Ovary (tissue), 9 donors: ENCODE data around the gene HDHD3. TPM values are rescaled to one million over a fixed set of nuclear protein-coding genes. Genes with fewer than 3 reads are reported as not detected.
A peak's percentile ranks its signal among the peaks of the same experiment; 100 is the strongest.
"Not testable (repeated sequence)": the region's sequence is repeated elsewhere in the genome, so short reads cannot be mapped to it uniquely, and the experiment has no call there.

Experiments used
- DNase-seq, 5 donors: peaks; one replicate each; pipeline ENCODE4 v3.0.0-alpha.2; 2019 to 2020
- H3K27ac ChIP-seq, 2 donors: fragments of 200-600 bp; one replicate each; pipeline versions ENCODE4 v1.5.1 to v1.8.0; 2019 to 2022
- H3K27me3 ChIP-seq: fragments of 200-600 bp; one replicate; pipeline ENCODE4 v1.8.0; 2022
- H3K36me3 ChIP-seq: fragments of 200-600 bp; sonication (generic); one replicate; pipeline ENCODE4 v1.5.1; 2019
- H3K4me1 ChIP-seq: one replicate; pipeline ENCODE4 v1.8.1; 2013; ENCODE audit warnings: mild to moderate bottlenecking, moderate library complexity; ENCODE audit not compliant: insufficient read depth
- H3K4me3 ChIP-seq: fragments of 200-600 bp; sonication (generic); one replicate; pipeline ENCODE4 v1.5.1; 2017
- H3K9me3 ChIP-seq, 2 donors: fragments of 200-600 bp in 1 of 2; sonication (generic) in 1 of 2; one replicate each; pipeline versions ENCODE4 v1.5.1 to v1.8.1; 2013 to 2019; ENCODE audit warnings: mild to moderate bottlenecking in 1 of 2, moderate library complexity in 1 of 2
- EP300 ChIP-seq: sonication (generic); formaldehyde crosslinking; IDR thresholded peaks from one replicate; pipeline ENCODE4 v1.6.1; 2017; ENCODE audit warnings: antibody characterized with exemption
- POLR2A ChIP-seq: fragments of 450-650 bp; IDR thresholded peaks from one replicate; pipeline ENCODE4 v1.6.1; 2017; ENCODE audit warnings: antibody characterized with exemption, mild to moderate bottlenecking, moderate library complexity
- WGBS, 3 donors: extraction: QIAGEN DNeasy Blood & Tissue Kit in 1 of 3; methylation state at CpG; one replicate each; pipeline versions ENCODE4 v1.1.5 to v1.1.7; 2013 to 2017; 5-methylcytosine and 5-hydroxymethylcytosine counted together
- intact Hi-C, 4 donors: fragments of 100-400 bp; cut with DNase I; formaldehyde crosslinking; loops; one replicate each; pipeline versions ENCODE4 v1.11.0 to v1.15.1; 2022 to 2023
- polyA plus RNA-seq, 2 donors: library from polyadenylated mRNA; stranded (reverse); fragments of 200-250 nt in 1 of 2; fragments of 350-450 nt in 1 of 2; fragmentation: Illumina TruSeq in 1 of 2; extraction: RNeasy Lipid Tissue Mini Kit (QIAGEN cat#74804) in 1 of 2; gene quantifications; one replicate each; pipeline ENCODE4 v1.2.3, GENCODE V29; 2013 to 2014
- total RNA-seq, 7 donors: library from RNA; depleted of rRNA in 2 of 7; stranded (reverse); fragments of >200 nt in 2 of 7; fragmentation: NEBNext Ultra II Directional in 3 of 7; extraction: Animal tissue kit (Norgen Biotek cat#: 25700) in 3 of 7; gene quantifications; one replicate each; pipeline versions ENCODE4 v1.1.0 to v1.2.4, GENCODE V29; 2016 to 2023
- TF ChIP-seq, protein P1 (sequence below), 3 donors: fragments of 450-650 bp in 2 of 3; fragments of 200-600 bp in 1 of 3; IDR thresholded peaks; one replicate each; pipeline versions ENCODE4 v1.5.1 to v1.8.0; 2016 to 2022; ENCODE audit warnings: antibody characterized with exemption in 3 of 3, mild to moderate bottlenecking in 1 of 3
- donor health status: DM: no; HTN: no; CAD: no; lungs with moderate emphysema.
- donor health status: DM: no; HTN: no; CAD: no.
- donor health status: Bipolar disorder and iron deficiency.
- donor health status: DM: yes; HTN: yes; CAD: no.
- donor health status: DM: no; HTN: no; CAD: no.
- donor health status: DM: yes; HTN: yes; CAD: no.

HDHD3 gene
- total and polyA plus RNA-seq, 9 donors: 8.9 to 24.9 (median 21.1) TPM

DNA sequence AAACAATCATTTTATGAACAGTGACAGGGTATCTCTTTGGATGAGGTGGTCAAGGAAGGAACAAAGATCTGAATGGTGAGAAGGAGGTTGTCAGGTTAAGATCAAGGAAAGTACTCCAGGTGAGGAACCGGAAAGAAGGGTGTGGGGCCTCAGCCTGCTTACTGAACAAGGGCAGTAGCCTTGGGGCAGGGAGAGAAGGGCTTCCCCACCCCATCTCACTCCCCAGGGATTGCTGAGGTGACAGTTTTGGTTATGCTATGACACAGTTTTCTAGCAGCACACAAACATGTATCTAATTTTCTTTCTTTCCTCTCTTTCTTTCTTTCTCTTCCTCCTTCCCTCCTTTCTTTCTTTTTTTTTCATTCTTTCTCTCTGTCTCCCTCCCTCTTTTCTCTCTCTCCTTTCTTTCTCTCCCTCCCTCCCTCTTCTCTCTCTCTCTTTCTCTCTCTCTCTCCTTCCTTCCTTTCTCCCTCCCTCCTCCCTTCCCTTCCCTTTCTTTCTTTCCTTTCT lies 4.1 kb upstream of the HDHD3 start:
- Histone ChIP-seq H3K27me3 (no peaks in the 10 kb centered on the region), H3K4me3 (no peak overlapping the region), H3K36me3 (no peaks in the 10 kb centered on the region), H3K27ac (no peak overlapping the region), H3K4me1 (peaks cover 7% of the 10 kb centered on the region), H3K9me3 (no peaks in the 10 kb centered on the region)
- TF ChIP-seq POLR2A (no peak), EP300 (no peak)
- TF ChIP-seq, protein P1, sequence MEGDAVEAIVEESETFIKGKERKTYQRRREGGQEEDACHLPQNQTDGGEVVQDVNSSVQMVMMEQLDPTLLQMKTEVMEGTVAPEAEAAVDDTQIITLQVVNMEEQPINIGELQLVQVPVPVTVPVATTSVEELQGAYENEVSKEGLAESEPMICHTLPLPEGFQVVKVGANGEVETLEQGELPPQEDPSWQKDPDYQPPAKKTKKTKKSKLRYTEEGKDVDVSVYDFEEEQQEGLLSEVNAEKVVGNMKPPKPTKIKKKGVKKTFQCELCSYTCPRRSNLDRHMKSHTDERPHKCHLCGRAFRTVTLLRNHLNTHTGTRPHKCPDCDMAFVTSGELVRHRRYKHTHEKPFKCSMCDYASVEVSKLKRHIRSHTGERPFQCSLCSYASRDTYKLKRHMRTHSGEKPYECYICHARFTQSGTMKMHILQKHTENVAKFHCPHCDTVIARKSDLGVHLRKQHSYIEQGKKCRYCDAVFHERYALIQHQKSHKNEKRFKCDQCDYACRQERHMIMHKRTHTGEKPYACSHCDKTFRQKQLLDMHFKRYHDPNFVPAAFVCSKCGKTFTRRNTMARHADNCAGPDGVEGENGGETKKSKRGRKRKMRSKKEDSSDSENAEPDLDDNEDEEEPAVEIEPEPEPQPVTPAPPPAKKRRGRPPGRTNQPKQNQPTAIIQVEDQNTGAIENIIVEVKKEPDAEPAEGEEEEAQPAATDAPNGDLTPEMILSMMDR (IDR thresholded peaks at IDR 0.05): no peak
- WGBS, 3 donors: 69 to 77% (median 71%) methylated on average over 1 of the region's 1 CpG
- intact Hi-C loops: no loop called here
- no peak for DNase-seq

DNA sequence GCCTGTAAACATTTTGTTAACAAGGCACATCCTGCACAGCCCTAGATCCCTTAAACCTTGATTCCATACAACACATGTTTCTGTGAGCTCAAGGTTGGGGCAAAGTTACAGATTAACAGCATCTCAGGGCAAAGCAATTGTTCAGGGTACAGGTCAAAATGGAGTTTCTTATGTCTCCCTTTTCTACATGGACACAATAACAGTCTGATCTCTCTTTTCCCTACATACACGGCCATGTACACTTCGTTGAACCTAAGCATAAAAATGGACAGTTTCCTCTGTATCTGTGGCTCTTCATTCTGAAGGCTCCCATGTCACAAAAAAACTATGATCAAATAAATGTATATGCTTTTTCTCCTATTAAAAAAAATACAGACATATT lies 3.0 kb upstream of the HDHD3 start:
- H3K9me3 ChIP-seq, H3K36me3 ChIP-seq, H3K4me3 ChIP-seq, H3K27me3 ChIP-seq, DNase-seq: not testable (repeated sequence)
- 76 to 90% (median 84%) methylated on average over 2 of the region's 2 CpGs for WGBS, 3 donors
- H3K27ac ChIP-seq: peak overlapping the region in 1 of 2 donors; percentile 58
- intact Hi-C loops: loop anchor here in 1 of 4 donors (5.0 kb wide), 1 partner anchor 38 kb away; the partner anchor contains the start of gene WDR31
- peaks cover 10% of the 10 kb centered on the region for H3K4me1 ChIP-seq

DNA sequence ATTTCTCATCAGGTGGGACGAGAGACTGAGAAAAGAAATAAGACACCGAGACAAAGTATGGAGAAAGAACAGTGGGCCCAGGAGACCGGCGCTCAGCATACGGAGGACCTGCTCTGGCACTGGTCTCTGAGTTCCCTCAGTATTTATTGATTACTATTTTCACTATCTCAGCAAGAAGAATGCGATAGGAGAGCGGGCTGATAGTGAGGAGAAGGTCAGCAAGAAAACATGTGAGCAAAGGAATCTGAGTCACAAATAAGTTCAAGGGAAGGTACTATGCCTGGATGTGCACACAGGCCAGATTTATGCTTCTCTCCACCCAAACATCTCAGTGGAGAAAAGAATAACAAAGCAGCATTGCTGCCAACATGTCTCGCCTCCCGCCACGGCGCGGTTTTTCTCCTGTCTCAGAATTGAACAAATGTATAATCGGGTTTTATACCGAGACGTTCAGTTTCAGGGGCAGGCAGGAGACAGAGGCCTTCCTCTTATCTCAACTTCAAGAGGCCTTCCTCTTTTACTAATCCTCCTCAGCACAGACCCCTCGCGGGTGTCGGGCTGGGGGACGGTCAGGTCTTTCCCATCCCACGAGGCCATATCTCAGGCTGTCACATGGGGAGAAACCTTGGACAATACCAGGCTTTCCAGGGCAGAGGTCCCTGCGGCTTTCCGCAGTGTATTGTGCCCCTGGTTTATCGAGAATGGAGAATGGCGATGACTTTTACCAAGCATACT lies 2.5 kb upstream of the HDHD3 start:
- H3K27ac ChIP-seq: peak overlapping the region in 1 of 2 donors; percentile 58
- H3K36me3 ChIP-seq, H3K4me3 ChIP-seq, H3K27me3 ChIP-seq, DNase-seq, H3K9me3 ChIP-seq: not testable (repeated sequence)
- peaks cover 10% of the 10 kb centered on the region for H3K4me1 ChIP-seq
- 17 to 35% (median 23%) methylated on average over 24 of the region's 24 CpGs for WGBS, 3 donors
- intact Hi-C loops: loop anchor here in 1 of 4 donors (5.0 kb wide), 1 partner anchor 37 kb away; the partner anchor contains the start of gene WDR31

DNA sequence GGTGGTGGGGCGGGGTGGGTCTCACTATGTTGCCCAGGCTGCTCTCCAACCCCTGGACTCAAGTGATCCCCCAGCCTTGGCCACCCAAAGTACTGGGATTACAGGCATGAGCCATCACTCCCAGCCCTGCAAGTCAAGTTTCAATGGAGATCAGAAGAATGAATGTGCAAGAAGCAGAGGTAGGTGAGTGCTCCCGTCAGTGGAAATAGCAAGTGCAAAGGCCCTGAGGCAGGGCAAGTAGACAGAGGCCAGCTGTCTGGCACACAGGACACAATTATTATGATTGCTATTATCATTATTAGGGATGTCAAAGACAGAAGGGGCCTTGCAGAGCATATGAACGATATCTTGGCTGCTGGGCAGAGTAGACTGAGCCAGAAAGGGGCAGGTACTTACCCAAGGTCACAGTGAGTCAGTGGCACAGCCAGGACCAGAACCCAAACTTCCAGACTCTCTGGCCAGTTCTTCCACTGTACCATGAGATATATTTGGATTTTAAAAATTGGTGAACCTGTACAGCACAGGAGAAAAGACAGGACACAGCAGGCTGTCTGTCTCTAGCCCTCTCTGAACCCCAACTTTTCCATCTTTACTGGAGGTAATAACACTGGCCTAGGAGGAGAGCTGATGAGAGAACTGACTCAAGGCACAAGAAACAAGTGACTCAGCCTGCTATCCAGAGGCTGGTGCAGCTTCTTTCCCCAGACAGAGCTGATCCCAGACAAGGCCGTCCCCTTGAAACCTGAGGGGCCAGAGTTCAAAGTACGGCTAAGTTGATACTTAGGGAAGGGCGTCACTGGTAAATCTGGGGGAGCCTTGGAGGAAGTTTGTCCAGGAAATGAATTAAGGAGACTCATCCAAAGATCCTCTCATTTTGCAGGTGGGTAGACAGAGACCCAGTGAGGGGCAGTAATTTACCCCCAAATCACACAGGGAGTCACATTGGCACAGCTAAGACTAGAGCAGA lies 1.4 kb downstream of the HDHD3 start:
- H3K27me3 ChIP-seq: no peaks in the 10 kb centered on the region
- 79 to 83% (median 80%) methylated on average over 6 of the region's 6 CpGs for WGBS, 3 donors
- no peak overlapping the region for H3K4me3 ChIP-seq
- no peaks in the 10 kb centered on the region for H3K36me3 ChIP-seq
- TF ChIP-seq EP300: no peak
- TF ChIP-seq, protein P1 (IDR thresholded peaks at IDR 0.05): no peak
- no peak for TF ChIP-seq POLR2A
- H3K4me1 ChIP-seq: peaks cover 10% of the 10 kb centered on the region
- H3K9me3 ChIP-seq: no peaks in the 10 kb centered on the region
- intact Hi-C loops: loop anchor here in 1 of 4 donors (5.0 kb wide), 1 partner anchor 33 kb away; the partner anchor contains the start of gene WDR31
- no peak for DNase-seq
- no peak overlapping the region for H3K27ac ChIP-seq

DNA sequence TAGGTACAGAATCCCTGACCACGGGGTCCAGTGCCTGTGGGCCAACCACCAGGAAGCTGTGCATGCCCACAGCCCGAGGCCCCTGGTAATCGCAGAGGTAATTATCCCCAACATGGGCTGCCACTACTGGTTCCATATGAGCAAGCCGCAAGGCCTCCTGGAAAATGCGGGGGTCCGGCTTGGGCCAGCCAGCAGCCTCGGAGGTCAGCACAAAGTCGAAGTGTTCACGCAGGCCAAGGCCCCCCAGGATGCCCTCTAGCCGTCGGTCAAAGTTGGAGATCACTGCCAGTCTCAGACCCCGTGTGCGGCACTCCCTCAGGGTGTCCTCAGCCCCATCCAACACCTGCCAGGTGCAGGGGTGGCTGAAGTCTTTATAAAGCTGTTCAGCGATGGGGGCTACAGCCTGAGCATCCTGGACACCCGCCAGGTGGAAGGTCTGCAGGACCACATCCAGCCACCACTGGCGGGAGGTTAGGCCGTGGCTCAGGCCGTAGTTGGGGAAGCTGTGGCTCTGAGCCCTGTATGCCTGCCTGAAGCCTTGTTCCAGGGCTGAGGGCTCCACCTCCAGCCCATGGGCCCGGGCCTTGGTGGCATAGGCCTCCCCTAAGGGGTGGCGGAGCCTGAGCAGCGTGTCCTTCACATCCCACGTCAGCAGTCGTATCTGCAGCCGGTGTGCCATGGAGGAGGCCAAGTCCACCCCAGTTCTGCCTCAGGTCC lies 3.0 kb downstream of the HDHD3 start:
- Histone ChIP-seq H3K36me3 (no peaks in the 10 kb centered on the region), H3K9me3 (no peaks in the 10 kb centered on the region), H3K27ac (no peak overlapping the region), H3K4me3 (no peak overlapping the region), H3K4me1 (peaks cover 6% of the 10 kb centered on the region), H3K27me3 (no peaks in the 10 kb centered on the region)
- intact Hi-C loops: no loop called here
- 82 to 90% (median 84%) methylated on average over 23 to 24 of the region's 24 CpGs for WGBS, 3 donors
- DNase-seq: no peak
- no peak for TF ChIP-seq EP300
- no peak for TF ChIP-seq POLR2A
- TF ChIP-seq, protein P1 (IDR thresholded peaks at IDR 0.05): no peak
